C4-2B (cell line): ENCODE data around the gene MAST4.

Source experiments
- ZFX ChIP-seq: fragments of 450-650 bp; IDR thresholded peaks from 2 replicates; pipeline ENCODE4 v1.6.1; 2017
- TF ChIP-seq, protein P1 (sequence below): fragments of 450-650 bp; conservative IDR thresholded peaks from 2 replicates; pipeline ENCODE4 v1.5.1; 2017; ENCODE audit warnings: mild to moderate bottlenecking

DNA sequence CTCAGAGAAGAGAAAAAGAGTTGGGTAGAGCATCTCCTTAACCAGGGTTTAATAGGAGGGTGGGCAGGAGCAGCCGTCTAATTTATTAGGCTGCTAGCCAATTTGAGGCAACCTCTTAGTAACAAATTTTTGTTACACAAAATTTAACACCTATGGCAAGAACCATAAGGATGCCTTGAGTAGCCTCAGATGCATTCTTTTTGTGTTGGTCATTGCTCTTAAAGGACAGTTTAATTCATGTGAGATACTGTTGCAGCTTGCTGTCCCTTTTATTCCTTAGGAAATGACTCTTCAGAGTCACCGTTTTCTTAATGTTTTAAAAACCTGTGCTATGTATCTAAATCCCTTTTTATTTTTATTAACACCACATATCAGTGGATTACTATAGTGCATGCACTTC, 255.1 kb downstream of the MAST4 start:
- TF ChIP-seq, protein P1, sequence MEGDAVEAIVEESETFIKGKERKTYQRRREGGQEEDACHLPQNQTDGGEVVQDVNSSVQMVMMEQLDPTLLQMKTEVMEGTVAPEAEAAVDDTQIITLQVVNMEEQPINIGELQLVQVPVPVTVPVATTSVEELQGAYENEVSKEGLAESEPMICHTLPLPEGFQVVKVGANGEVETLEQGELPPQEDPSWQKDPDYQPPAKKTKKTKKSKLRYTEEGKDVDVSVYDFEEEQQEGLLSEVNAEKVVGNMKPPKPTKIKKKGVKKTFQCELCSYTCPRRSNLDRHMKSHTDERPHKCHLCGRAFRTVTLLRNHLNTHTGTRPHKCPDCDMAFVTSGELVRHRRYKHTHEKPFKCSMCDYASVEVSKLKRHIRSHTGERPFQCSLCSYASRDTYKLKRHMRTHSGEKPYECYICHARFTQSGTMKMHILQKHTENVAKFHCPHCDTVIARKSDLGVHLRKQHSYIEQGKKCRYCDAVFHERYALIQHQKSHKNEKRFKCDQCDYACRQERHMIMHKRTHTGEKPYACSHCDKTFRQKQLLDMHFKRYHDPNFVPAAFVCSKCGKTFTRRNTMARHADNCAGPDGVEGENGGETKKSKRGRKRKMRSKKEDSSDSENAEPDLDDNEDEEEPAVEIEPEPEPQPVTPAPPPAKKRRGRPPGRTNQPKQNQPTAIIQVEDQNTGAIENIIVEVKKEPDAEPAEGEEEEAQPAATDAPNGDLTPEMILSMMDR = no peak
- no peak for TF ChIP-seq ZFX
